H1 (cell line): ENCODE results near the gene TSPAN6. TPM values are rescaled to one million over a fixed set of nuclear protein-coding genes. Genes with fewer than 3 reads are reported as not detected.

Source experiments
- CTCF ChIA-PET: fragments of 300-600 bp; sonication (Branson Sonifier 250); formaldehyde crosslinking; loops from one replicate; lab custom pipeline; 2021; ENCODE audit not compliant: partially characterized antibody; lab: Charles Lee
- POLR2A ChIA-PET: fragments of 300-600 bp; sonication (Branson Sonifier 250); formaldehyde crosslinking; loops from one replicate; lab custom pipeline; 2021; ENCODE audit warnings: inconsistent platforms; ENCODE audit not compliant: partially characterized antibody; lab: Charles Lee
- DNase-seq, 2 experiments: peaks; one replicate each; pipeline versions ENCODE4 v3.0.0 to v3.0.0-alpha.2; 2010 to 2022; ENCODE audit warnings: low spot score in 2 of 2, low read depth in 1 of 2, mixed read lengths in 1 of 2
- FAIRE-seq: peaks from 2 replicates; lab custom pipeline; 2011; peaks lifted over from hg19 to GRCh38; lab: Jason Lieb, UNC
- H2AFZ ChIP-seq: 2 replicates; pipeline ENCODE4 v1.8.1; 2012; ENCODE audit warnings: low read length, inconsistent platforms
- H2AK5ac ChIP-seq: 2 replicates; pipeline ENCODE4 v1.6.1; 2013; ENCODE audit warnings: low read depth, low read length
- H2BK120ac ChIP-seq: replicated peaks from 2 replicates; pipeline ENCODE3; 2013; ENCODE audit warnings: low read depth, low read length, inconsistent platforms
- H2BK12ac ChIP-seq: 2 replicates; pipeline ENCODE4 v1.6.1; 2013; ENCODE audit warnings: low read depth, low read length
- H2BK15ac ChIP-seq: 2 replicates; pipeline ENCODE4 v1.6.1; 2013; ENCODE audit warnings: low read length
- H2BK20ac ChIP-seq: 2 replicates; pipeline ENCODE4 v1.6.1; 2013; ENCODE audit warnings: low read length
- H2BK5ac ChIP-seq: 2 replicates; pipeline ENCODE4 v1.6.1; 2013; ENCODE audit warnings: low read depth, low read length
- H3K14ac ChIP-seq: 2 replicates; pipeline ENCODE4 v1.6.1; 2013; ENCODE audit warnings: inconsistent platforms; ENCODE audit not compliant: insufficient read length
- H3K18ac ChIP-seq: 2 replicates; pipeline ENCODE4 v1.6.1; 2013; ENCODE audit warnings: low read length; ENCODE audit errors: extremely low read depth
- H3K23ac ChIP-seq: 2 replicates; pipeline ENCODE4 v1.6.1; 2013; ENCODE audit warnings: inconsistent platforms; ENCODE audit not compliant: insufficient read length
- H3K23me2 ChIP-seq: 2 replicates; pipeline ENCODE4 v1.6.1; 2013; ENCODE audit warnings: low read depth, low read length
- H3K27ac ChIP-seq: 2 replicates; pipeline ENCODE4 v1.6.1; 2011; ENCODE audit warnings: low read depth, low read length, inconsistent platforms
- H3K27me3 ChIP-seq, 4 experiments: replicated peaks in 1 of 4; 1 replicate in 1 of 4; 2 replicates in 3 of 4; pipeline versions ENCODE4 v1.6.1 to v1.8.1; 2011 to 2013; ENCODE audit warnings: low read length in 3 of 4, mild to moderate bottlenecking in 3 of 4, inconsistent platforms in 2 of 4, mixed read lengths in 2 of 4, moderate library complexity in 1 of 4; ENCODE audit not compliant: control insufficient read depth in 3 of 4, insufficient read depth in 3 of 4; ENCODE audit errors: extremely low read depth in 1 of 4
- H3K36me3 ChIP-seq, 4 experiments: 2 replicates each; pipeline versions ENCODE4 v1.6.1 to v1.8.1; 2011 to 2013; ENCODE audit warnings: mild to moderate bottlenecking in 4 of 4, low read length in 3 of 4, moderate library complexity in 2 of 4, control low read depth in 1 of 4, inconsistent platforms in 1 of 4; ENCODE audit not compliant: insufficient read depth in 4 of 4, control insufficient read depth in 2 of 4
- H3K4ac ChIP-seq: replicated peaks from 2 replicates; pipeline ENCODE3; 2013; ENCODE audit warnings: low read length, low read depth, mixed read lengths, inconsistent platforms; ENCODE audit not compliant: insufficient read length
- H3K4me1 ChIP-seq, 4 experiments: replicated peaks in 1 of 4; 1 replicate in 1 of 4; 2 replicates in 3 of 4; pipeline versions ENCODE4 v1.6.1 to v1.8.1; 2011 to 2013; ENCODE audit warnings: low read length in 3 of 4, inconsistent platforms in 2 of 4, mixed read lengths in 1 of 4; ENCODE audit not compliant: insufficient read depth in 4 of 4, control insufficient read depth in 3 of 4
- H3K4me2 ChIP-seq, 2 experiments: 2 replicates each; pipeline versions ENCODE4 v1.6.1 to v1.8.1; 2011 to 2013; ENCODE audit warnings: low read depth in 2 of 2, low read length in 2 of 2, control low read depth in 1 of 2, inconsistent platforms in 1 of 2, mild to moderate bottlenecking in 1 of 2; ENCODE audit not compliant: insufficient read depth in 1 of 2
- H3K4me3 ChIP-seq, 4 experiments: fragments of 200-600, 300-600 bp in 1 of 4; sonication (generic), shearing (Covaris generic), sonication (Bioruptor Twin) in 1 of 4; 2 replicates each; pipeline versions ENCODE4 v1.5.1 to v1.8.1; 2011 to 2016; ENCODE audit warnings: low read length in 4 of 4, low read depth in 3 of 4, control low read depth in 2 of 4, inconsistent platforms in 2 of 4, mild to moderate bottlenecking in 2 of 4, mixed read lengths in 1 of 4, moderate library complexity in 1 of 4; ENCODE audit not compliant: insufficient read depth in 2 of 4; ENCODE audit errors: extremely low read depth in 1 of 4
- H3K56ac ChIP-seq: replicated peaks from 2 replicates; pipeline ENCODE3; 2013; ENCODE audit warnings: low read depth, mild to moderate bottlenecking, mixed read lengths, low read length, inconsistent platforms; ENCODE audit not compliant: insufficient read length
- H3K79me1 ChIP-seq: 2 replicates; pipeline ENCODE4 v1.6.1; 2013; ENCODE audit warnings: low read depth, low read length, control low read depth
- H3K79me2 ChIP-seq, 2 experiments: 2 replicates each; pipeline versions ENCODE4 v1.6.1 to v1.8.1; 2012 to 2013; ENCODE audit warnings: low read length in 2 of 2, mild to moderate bottlenecking in 2 of 2, inconsistent platforms in 1 of 2; ENCODE audit not compliant: insufficient read depth in 2 of 2, control insufficient read depth in 1 of 2
- H3K9ac ChIP-seq, 4 experiments: replicated peaks in 1 of 4; 1 replicate in 1 of 4; 2 replicates in 3 of 4; pipeline versions ENCODE4 v1.6.1 to v1.8.1; 2011 to 2013; ENCODE audit warnings: low read depth in 3 of 4, low read length in 3 of 4, control low read depth in 2 of 4, mild to moderate bottlenecking in 2 of 4, moderate library complexity in 2 of 4, inconsistent platforms in 1 of 4; ENCODE audit errors: extremely low read depth in 1 of 4
- H3K9me3 ChIP-seq, 2 experiments: 2 replicates each; pipeline versions ENCODE4 v1.6.1 to v1.8.1; 2012 to 2013; ENCODE audit warnings: mild to moderate bottlenecking in 2 of 2, moderate library complexity in 2 of 2, control low read depth in 1 of 2, inconsistent platforms in 1 of 2, low read depth in 1 of 2, low read length in 1 of 2, mixed read lengths in 1 of 2; ENCODE audit not compliant: insufficient read depth in 2 of 2
- H4K20me1 ChIP-seq, 2 experiments: replicated peaks in 1 of 2; 2 replicates each; pipeline versions ENCODE3 to v1.8.1; 2011 to 2013; ENCODE audit warnings: inconsistent platforms in 2 of 2, low read length in 2 of 2, mild to moderate bottlenecking in 1 of 2; ENCODE audit not compliant: insufficient read depth in 2 of 2, control insufficient read depth in 1 of 2
- H4K5ac ChIP-seq: 2 replicates; pipeline ENCODE4 v1.6.1; 2013; ENCODE audit warnings: low read length, low read depth, mixed read lengths, inconsistent platforms; ENCODE audit not compliant: insufficient read length
- H4K8ac ChIP-seq: 2 replicates; pipeline ENCODE4 v1.8.0; 2013; ENCODE audit warnings: mild to moderate bottlenecking, moderate library complexity, low read length, inconsistent platforms; ENCODE audit not compliant: insufficient read depth; ENCODE audit errors: extremely low read depth
- H4K91ac ChIP-seq: replicated peaks from 2 replicates; pipeline ENCODE3; 2013; ENCODE audit warnings: low read length, mixed read lengths, inconsistent platforms; ENCODE audit not compliant: insufficient read length
- BACH1 ChIP-seq: IDR thresholded peaks from 2 replicates; pipeline ENCODE4 v1.6.1; 2012; ENCODE audit warnings: low read length, improper control_type of control experiment
- CHD2 ChIP-seq: IDR thresholded peaks from 2 replicates; pipeline ENCODE4 v1.6.1; 2012; ENCODE audit warnings: low read length, improper control_type of control experiment
- CTBP2 ChIP-seq: IDR thresholded peaks from 2 replicates; pipeline ENCODE4 v1.7.0; 2011; ENCODE audit warnings: borderline replicate concordance, mild to moderate bottlenecking, moderate library complexity, mixed read lengths, low read length; ENCODE audit not compliant: insufficient read depth, insufficient read length
- GABPA ChIP-seq: IDR thresholded peaks from 2 replicates; pipeline ENCODE4 v1.6.1; 2011; ENCODE audit warnings: mild to moderate bottlenecking, low read length, moderate library complexity, borderline replicate concordance; ENCODE audit not compliant: insufficient read depth
- JUND ChIP-seq: IDR thresholded peaks from 2 replicates; pipeline ENCODE4 v1.6.1; 2011; ENCODE audit warnings: mild to moderate bottlenecking, improper control_type of control experiment, low read length
- KDM1A ChIP-seq: fragments of 200-600, 300-600 bp; sonication (generic); IDR thresholded peaks from 2 replicates; pipeline ENCODE4 v1.7.1; 2016; ENCODE audit warnings: mild to moderate bottlenecking, low read length, borderline replicate concordance
- KDM4A ChIP-seq: IDR thresholded peaks from one replicate; pipeline ENCODE4 v1.7.1; 2012; ENCODE audit warnings: low read depth, mild to moderate bottlenecking, moderate library complexity, low read length, inconsistent platforms; ENCODE audit not compliant: severe bottlenecking
- RAD21 ChIP-seq, 2 experiments: IDR thresholded peaks in 1 of 2; conservative IDR thresholded peaks in 1 of 2; 2 replicates each; pipeline ENCODE4 v1.6.1; 2011; ENCODE audit warnings: low read depth in 2 of 2, low read length in 2 of 2, improper control_type of control experiment in 1 of 2, inconsistent platforms in 1 of 2, mild to moderate bottlenecking in 1 of 2, moderate library complexity in 1 of 2
- SIN3A ChIP-seq, 2 experiments: IDR thresholded peaks in 1 of 2; conservative IDR thresholded peaks in 1 of 2; 2 replicates each; pipeline ENCODE4 v1.6.1; 2011 to 2012; ENCODE audit warnings: low read length in 2 of 2, improper control_type of control experiment in 1 of 2, low read depth in 1 of 2, mild to moderate bottlenecking in 1 of 2
- SRF ChIP-seq: IDR thresholded peaks from 2 replicates; pipeline ENCODE4 v1.6.1; 2011; ENCODE audit warnings: mild to moderate bottlenecking, low read depth, low read length, moderate library complexity
- SUZ12 ChIP-seq: fragments of 200-600 bp; sonication (generic); IDR thresholded peaks from 2 replicates; pipeline ENCODE4 v1.6.1; 2012; ENCODE audit warnings: mild to moderate bottlenecking, inconsistent platforms, low read length, moderate library complexity, mixed read lengths
- ZNF274 ChIP-seq: IDR thresholded peaks from 2 replicates; pipeline ENCODE4 v1.7.0; 2012; ENCODE audit warnings: low read length, borderline replicate concordance; ENCODE audit errors: extremely low read depth
- WGBS, 2 experiments: shearing (Covaris generic) in 1 of 2; methylation state at CpG; one replicate each; pipeline versions ENCODE4 v1.1.6 to v1.1.7; 2013 to 2015; ENCODE audit warnings: low lambda C conversion rate in 2 of 2, mixed read lengths in 2 of 2, inconsistent platforms in 1 of 2, low coverage in 1 of 2, missing lambda C conversion rate in 1 of 2; ENCODE audit not compliant: insufficient replicate concordance in 2 of 2, insufficient coverage in 1 of 2, insufficient read length in 1 of 2; ENCODE audit errors: extremely low coverage in 1 of 2, missing lambda C conversion rate in 1 of 2; 5-methylcytosine and 5-hydroxymethylcytosine counted together
- polyA plus RNA-seq, 7 experiments: library from polyadenylated mRNA; depleted of rRNA in 3 of 7; stranded (reverse) in 5 of 7; unstranded in 2 of 7; fragments of >200 nt in 5 of 7; fragments of 200-250 nt in 2 of 7; gene quantifications; 1 replicate in 5 of 7; 2 replicates in 1 of 7; 4 replicates in 1 of 7; pipeline versions ENCODE4 v1.2.1 to v1.2.3, GENCODE V29; 2011 to 2013; ENCODE audit warnings: missing spikeins in 2 of 7, mixed read lengths in 2 of 7
- total RNA-seq: library from RNA; stranded (reverse); fragmentation: NEBNext Ultra II Directional; extraction: Animal tissue kit (Norgen Biotek cat#: 25700); gene quantifications from 2 replicates; pipeline ENCODE4 v1.2.1, GENCODE V29; 2021

Gene TSPAN6
- total and polyA plus RNA-seq, 2 of the 8 experiments (the other 6 are each of a cell fraction or from before 2014, with no cell fraction given) = 58.1 to 67.7 TPM

GRCh38 chrX:100658941-100659381 lies 22.4 kb upstream of the TSPAN6 start:
- H3K4me1 ChIP-seq = no peaks in the 10 kb centered on the region
- DNase-seq = no peak
- TF ChIP-seq JUND = no peak
- TF ChIP-seq KDM4A = no peak
- TF ChIP-seq CTBP2 = no peak
- TF ChIP-seq SIN3A (conservative IDR thresholded peaks at IDR 0.05 in 1 of 2, IDR thresholded peaks at IDR 0.05 in 1 of 2; ENCODE audit: low read depth in 1 of 2, low read length in 2 of 2) = no peak
- no peak for TF ChIP-seq SUZ12
- TF ChIP-seq ZNF274 = no peak
- TF ChIP-seq SRF = no peak
- TF ChIP-seq BACH1 = no peak
- TF ChIP-seq RAD21 (IDR thresholded peaks at IDR 0.05 in 1 of 2, conservative IDR thresholded peaks at IDR 0.05 in 1 of 2; ENCODE audit: low read depth in 2 of 2, low read length in 2 of 2) = no peak
- TF ChIP-seq CHD2 = no peak
- no peak for TF ChIP-seq KDM1A
- no peak for TF ChIP-seq GABPA
- TF ChIP-seq, all 59 proteins: peak for 0
- Histone ChIP-seq H2BK15ac (no peak overlapping the region), H2BK20ac (no peak overlapping the region), H4K20me1 (no peaks in the 10 kb centered on the region), H3K23me2 (no peaks in the 10 kb centered on the region), H3K4me3 (no peak overlapping the region), H3K9ac (no peak overlapping the region), H3K4ac (no peak overlapping the region), H3K18ac (no peak overlapping the region), H3K79me1 (no peaks in the 10 kb centered on the region), H3K27me3 (no peaks in the 10 kb centered on the region), H4K91ac (no peak overlapping the region), H2AFZ (no peak overlapping the region), H2BK5ac (no peak overlapping the region), H4K8ac (no peak overlapping the region), H3K14ac (no peak overlapping the region), H4K5ac (no peak overlapping the region), H3K4me2 (no peak overlapping the region), H2BK120ac (no peak overlapping the region), H3K9me3 (no peaks in the 10 kb centered on the region), H3K56ac (no peak overlapping the region), H2BK12ac (no peak overlapping the region), H3K79me2 (no peaks in the 10 kb centered on the region), H3K27ac (no peak overlapping the region), H3K36me3 (no peaks in the 10 kb centered on the region), H2AK5ac (no peak overlapping the region), H3K23ac (no peak overlapping the region)
- ChIA-PET CTCF (interaction anchor here (0.8 to 1.4 kb wide), 3 partner anchors 12 to 210 kb away, joined by 3 to 7 read pairs (median 3); partner anchors contain the start of gene TSPAN6), POLR2A (no interaction called here)
- 87% methylated on average over 3 of the region's 3 CpGs; no CpG with 5 or more reads in 1 of the 2 experiments for WGBS, 2 experiments
- FAIRE-seq = no peak
